Neural progenitor cell (in vitro differentiated cells): Measurements from ENCODE around the gene OGFOD3. TPM values are rescaled to one million over a fixed set of nuclear protein-coding genes. Genes with fewer than 3 reads are reported as not detected.
A peak's percentile ranks its signal among the peaks of the same experiment; 100 is the strongest.

Source experiments
- DNase-seq: peaks from one replicate; pipeline ENCODE4 v3.0.0-alpha.2; 2016; ENCODE audit warnings: low spot score
- H2AFZ ChIP-seq: fragments of 200-600 bp; sonication (generic); replicated peaks from 2 replicates; pipeline ENCODE4 v1.6.1; 2016; ENCODE audit warnings: antibody characterized with exemption
- H3F3A ChIP-seq: fragments of 200-600 bp; sonication (generic); 2 replicates; pipeline ENCODE4 v1.6.1; 2016; ENCODE audit warnings: antibody characterized with exemption, low read depth
- H3K27ac ChIP-seq: fragments of 200-600 bp; sonication (generic); 2 replicates; pipeline ENCODE4 v1.5.1; 2016; ENCODE audit warnings: mild to moderate bottlenecking
- H3K27me3 ChIP-seq: fragments of 200-600 bp; sonication (generic); 2 replicates; pipeline ENCODE4 v1.6.1; 2016; ENCODE audit warnings: mild to moderate bottlenecking, moderate library complexity
- H3K36me3 ChIP-seq: fragments of 200-600 bp; sonication (generic); 2 replicates; pipeline ENCODE4 v1.5.1; 2016
- H3K4me1 ChIP-seq: fragments of 200-600 bp; sonication (generic); 2 replicates; pipeline ENCODE4 v1.6.1; 2016; ENCODE audit warnings: mixed run types
- H3K4me2 ChIP-seq: fragments of 200-600 bp; sonication (generic); 2 replicates; pipeline ENCODE4 v1.6.1; 2016
- H3K4me3 ChIP-seq: fragments of 200-600 bp; sonication (generic); 2 replicates; pipeline ENCODE4 v1.5.1; 2016
- H3K79me2 ChIP-seq: fragments of 200-600 bp; sonication (generic); 2 replicates; pipeline ENCODE4 v1.6.1; 2016; ENCODE audit warnings: low read depth
- H3K9ac ChIP-seq: fragments of 200-600 bp; sonication (generic); 2 replicates; pipeline ENCODE4 v1.6.1; 2016
- H3K9me3 ChIP-seq: fragments of 200-600 bp; sonication (generic); 2 replicates; pipeline ENCODE4 v1.5.1; 2016; ENCODE audit warnings: low read depth
- H4K20me1 ChIP-seq: fragments of 200-600 bp; sonication (generic); 2 replicates; pipeline ENCODE4 v1.6.1; 2016; ENCODE audit warnings: low read depth
- H3K27ac Mint-ChIP-seq: 3 replicates; pipeline ENCODE4 v1.8.0; 2021; ENCODE audit warnings: mixed read lengths
- H3K27me3 Mint-ChIP-seq: 2 replicates; pipeline ENCODE4 v1.8.0; 2022; ENCODE audit warnings: low read depth, mild to moderate bottlenecking, inconsistent platforms, moderate library complexity, mixed read lengths; ENCODE audit not compliant: insufficient read depth
- H3K36me3 Mint-ChIP-seq: 3 replicates; pipeline ENCODE4 v1.8.0; 2021; ENCODE audit warnings: mixed read lengths
- H3K4me1 Mint-ChIP-seq: 3 replicates; pipeline ENCODE4 v1.8.0; 2021; ENCODE audit warnings: mixed read lengths
- H3K4me3 Mint-ChIP-seq: 3 replicates; pipeline ENCODE4 v1.8.0; 2021; ENCODE audit warnings: mild to moderate bottlenecking, moderate library complexity, mixed read lengths
- H3K9me3 Mint-ChIP-seq: 3 replicates; pipeline ENCODE4 v1.8.0; 2020; ENCODE audit warnings: mixed read lengths
- EZH2 ChIP-seq: fragments of 200-600 bp; sonication (generic); IDR thresholded peaks from 2 replicates; pipeline ENCODE4 v1.6.1; 2017; ENCODE audit warnings: antibody characterized with exemption, mild to moderate bottlenecking, moderate library complexity
- EZH2phosphoT487 ChIP-seq: fragments of 200-600 bp; sonication (generic); IDR thresholded peaks from 2 replicates; pipeline ENCODE4 v1.6.1; 2017; ENCODE audit warnings: antibody characterized with exemption
- total RNA-seq: library from RNA; depleted of rRNA; stranded (reverse); fragments of >200 nt; gene quantifications from 2 replicates; pipeline ENCODE4 v1.2.3, GENCODE V29; 2015; ENCODE audit warnings: low replicate concordance
- TF ChIP-seq, protein P1 (sequence below): fragments of 200-600 bp; sonication (generic); IDR thresholded peaks from 2 replicates; pipeline ENCODE4 v1.5.1; 2017; ENCODE audit warnings: antibody characterized with exemption, mild to moderate bottlenecking

OGFOD3 gene
- total RNA-seq, 1 donor from 2014 or later = 26.8 TPM

GRCh38 chr17:82440991-82441627 lies 22.7 kb upstream of the OGFOD3 start:
- H3F3A ChIP-seq = peaks cover 4% of the 10 kb centered on the region
- Mint-ChIP-seq H3K4me3 (peak overlapping the region; percentile 35), H3K27ac (no peak overlapping the region), H3K36me3 (peaks cover 4% of the 10 kb centered on the region), H3K27me3 (peaks cover 6% of the 10 kb centered on the region), H3K4me1 (peaks cover 9% of the 10 kb centered on the region), H3K9me3 (no peaks in the 10 kb centered on the region)
- no peaks in the 10 kb centered on the region for H3K27me3 ChIP-seq
- no peak overlapping the region for H3K4me2 ChIP-seq
- TF ChIP-seq EZH2phosphoT487 (no peak), EZH2 (no peak)
- H2AFZ ChIP-seq = no peak overlapping the region
- H3K4me3 ChIP-seq = no peak overlapping the region
- no peaks in the 10 kb centered on the region for H4K20me1 ChIP-seq
- H3K9me3 ChIP-seq = no peaks in the 10 kb centered on the region
- no peaks in the 10 kb centered on the region for H3K4me1 ChIP-seq
- H3K27ac ChIP-seq = no peak overlapping the region
- no peak overlapping the region for H3K9ac ChIP-seq
- no peaks in the 10 kb centered on the region for H3K36me3 ChIP-seq
- H3K79me2 ChIP-seq = no peaks in the 10 kb centered on the region
- no peak for DNase-seq

- peaks cover 4% of the 10 kb centered on the region for H3K36me3 Mint-ChIP-seq
- peaks cover 6% of the 10 kb centered on the region for H3K27me3 Mint-ChIP-seq
- Histone ChIP-seq H3K4me3 (no peak overlapping the region), H3K9ac (no peak overlapping the region), H3K27me3 (no peaks in the 10 kb centered on the region), H3K4me2 (no peak overlapping the region), H3K4me1 (no peaks in the 10 kb centered on the region), H3F3A (peaks cover 4% of the 10 kb centered on the region), H3K9me3 (no peaks in the 10 kb centered on the region), H4K20me1 (no peaks in the 10 kb centered on the region), H3K27ac (no peak overlapping the region), H3K36me3 (no peaks in the 10 kb centered on the region), H3K79me2 (no peaks in the 10 kb centered on the region), H2AFZ (no peak overlapping the region)
- no peak for DNase-seq
- TF ChIP-seq, protein P1, sequence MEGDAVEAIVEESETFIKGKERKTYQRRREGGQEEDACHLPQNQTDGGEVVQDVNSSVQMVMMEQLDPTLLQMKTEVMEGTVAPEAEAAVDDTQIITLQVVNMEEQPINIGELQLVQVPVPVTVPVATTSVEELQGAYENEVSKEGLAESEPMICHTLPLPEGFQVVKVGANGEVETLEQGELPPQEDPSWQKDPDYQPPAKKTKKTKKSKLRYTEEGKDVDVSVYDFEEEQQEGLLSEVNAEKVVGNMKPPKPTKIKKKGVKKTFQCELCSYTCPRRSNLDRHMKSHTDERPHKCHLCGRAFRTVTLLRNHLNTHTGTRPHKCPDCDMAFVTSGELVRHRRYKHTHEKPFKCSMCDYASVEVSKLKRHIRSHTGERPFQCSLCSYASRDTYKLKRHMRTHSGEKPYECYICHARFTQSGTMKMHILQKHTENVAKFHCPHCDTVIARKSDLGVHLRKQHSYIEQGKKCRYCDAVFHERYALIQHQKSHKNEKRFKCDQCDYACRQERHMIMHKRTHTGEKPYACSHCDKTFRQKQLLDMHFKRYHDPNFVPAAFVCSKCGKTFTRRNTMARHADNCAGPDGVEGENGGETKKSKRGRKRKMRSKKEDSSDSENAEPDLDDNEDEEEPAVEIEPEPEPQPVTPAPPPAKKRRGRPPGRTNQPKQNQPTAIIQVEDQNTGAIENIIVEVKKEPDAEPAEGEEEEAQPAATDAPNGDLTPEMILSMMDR = no peak
- no peak for TF ChIP-seq EZH2phosphoT487
- TF ChIP-seq EZH2 = no peak
- peaks cover 7% of the 10 kb centered on the region for H3K4me1 Mint-ChIP-seq
- peak overlapping the region; percentile 35 for H3K4me3 Mint-ChIP-seq
- H3K27ac Mint-ChIP-seq = no peak overlapping the region
- no peaks in the 10 kb centered on the region for H3K9me3 Mint-ChIP-seq
Observed at GRCh38 chr17:82440469-82440981, 22.1 kb upstream of the OGFOD3 start.

- Mint-ChIP-seq H3K36me3 (peaks cover 4% of the 10 kb centered on the region), H3K9me3 (no peaks in the 10 kb centered on the region), H3K27ac (no peak overlapping the region), H3K4me3 (no peak overlapping the region), H3K4me1 (peaks cover 7% of the 10 kb centered on the region), H3K27me3 (peaks cover 6% of the 10 kb centered on the region)
- no peak for DNase-seq
- peaks cover 4% of the 10 kb centered on the region for H3F3A ChIP-seq
- no peaks in the 10 kb centered on the region for H3K9me3 ChIP-seq
- no peak overlapping the region for H3K9ac ChIP-seq
- no peaks in the 10 kb centered on the region for H4K20me1 ChIP-seq
- H3K4me3 ChIP-seq = no peak overlapping the region
- no peaks in the 10 kb centered on the region for H3K36me3 ChIP-seq
- no peak overlapping the region for H3K27ac ChIP-seq
- TF ChIP-seq, protein P1 = no peak
- no peak for TF ChIP-seq EZH2
- TF ChIP-seq EZH2phosphoT487 = no peak
- no peak overlapping the region for H3K4me2 ChIP-seq
- H3K79me2 ChIP-seq = no peaks in the 10 kb centered on the region
- no peak overlapping the region for H2AFZ ChIP-seq
- no peaks in the 10 kb centered on the region for H3K27me3 ChIP-seq
- no peaks in the 10 kb centered on the region for H3K4me1 ChIP-seq
Observed at GRCh38 chr17:82439829-82440365, 21.5 kb upstream of the OGFOD3 start.
